Stimulated activated naive CD8-positive, alpha-beta T cell treated with anti-CD3 and anti-CD28 coated beads, Interleukin-15, amount 100 ng/mL, for 72 hours (primary cell): ENCODE measurements around the gene MUC5AC.

Experiments used
- ATAC-seq: fragments of 150-1000 bp; cut with Tn5 transposase; 2 replicates; pipeline ENCODE4 v1.10.0; 2021; ENCODE audit warnings: mild to moderate bottlenecking, moderate library complexity
- DNase-seq, 2 donors: peaks; one replicate each; pipeline ENCODE4 v3.0.0; 2021 to 2022
- H3K27ac Mint-ChIP-seq, 2 donors: one replicate each; pipeline ENCODE4 v1.8.0; 2022; ENCODE audit warnings: mild to moderate bottlenecking in 2 of 2, mixed read lengths in 2 of 2, moderate library complexity in 2 of 2
- H3K27me3 Mint-ChIP-seq: one replicate; pipeline ENCODE4 v1.8.0; 2022; ENCODE audit warnings: mixed read lengths
- H3K4me1 Mint-ChIP-seq: one replicate; pipeline ENCODE4 v1.8.0; 2022; ENCODE audit warnings: mild to moderate bottlenecking, mixed read lengths
- H3K4me3 Mint-ChIP-seq, 2 donors: one replicate each; pipeline ENCODE4 v1.8.0; 2022; ENCODE audit warnings: mild to moderate bottlenecking in 2 of 2, mixed read lengths in 2 of 2, moderate library complexity in 1 of 2
- H3K9me3 Mint-ChIP-seq, 2 donors: one replicate each; pipeline ENCODE4 v1.8.0; 2022; ENCODE audit warnings: mixed read lengths in 2 of 2

Gene MUC5AC

GRCh38 chr11:1129611-1130160 lies 28.1 kb upstream of the MUC5AC start:
- Mint-ChIP-seq H3K27ac (no peak overlapping the region), H3K4me1 (no peaks in the 10 kb centered on the region), H3K4me3 (no peak overlapping the region), H3K27me3 (peaks cover 27% of the 10 kb centered on the region), H3K9me3 (peaks cover 22 to 29% of the 10 kb centered on the region in 2 donors)
- ATAC-seq (peak; percentile 12), DNase-seq (peak in 1 of 2 donors; percentile 6)

DNA sequence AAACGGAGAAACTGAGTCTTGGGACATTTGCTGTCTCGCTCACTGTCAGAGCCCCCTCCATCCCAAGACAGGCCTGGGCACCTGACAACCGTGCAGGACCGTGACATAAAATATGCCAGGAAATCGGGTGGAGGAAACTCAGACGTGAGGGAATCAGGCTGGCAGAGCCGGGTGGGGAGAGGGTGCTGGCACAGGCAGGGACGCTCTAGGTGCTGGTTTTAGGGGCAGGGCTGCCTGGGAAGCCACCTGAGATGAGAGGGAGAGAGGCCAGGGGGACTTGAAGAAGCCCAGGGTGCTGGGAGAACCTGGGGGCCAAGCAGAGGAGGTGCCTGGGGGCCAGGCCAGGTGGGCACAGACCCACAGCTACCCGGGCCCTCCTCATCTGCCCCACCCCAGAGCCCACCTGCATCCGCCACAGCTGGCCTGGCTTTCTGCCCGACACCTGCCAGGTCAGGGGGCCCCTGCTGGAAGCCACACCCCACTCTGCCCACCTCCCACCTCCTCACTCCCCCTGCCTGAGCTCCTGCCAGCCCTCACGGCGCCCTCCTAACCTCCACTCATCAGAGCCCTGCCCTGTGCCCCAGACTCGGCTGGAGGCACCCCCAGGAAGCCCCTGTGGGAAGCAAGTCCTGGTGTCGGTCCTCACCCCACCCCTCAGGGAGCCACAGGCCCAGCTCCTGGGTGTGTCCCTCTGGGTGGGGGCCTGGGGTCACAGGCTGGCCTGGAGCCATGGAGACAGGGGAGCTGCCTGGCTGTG lies 27.3 kb upstream of the MUC5AC start:
- H3K4me3 Mint-ChIP-seq = no peak overlapping the region
- ATAC-seq (no peak), DNase-seq (peak in 1 of 2 donors; percentile 4)

GRCh38 chr11:1131033-1131911 lies 26.5 kb upstream of the MUC5AC start:
- H3K4me3 Mint-ChIP-seq = no peak overlapping the region
- no peak overlapping the region for H3K27ac Mint-ChIP-seq
- H3K27me3 Mint-ChIP-seq = peaks cover 27% of the 10 kb centered on the region
- H3K9me3 Mint-ChIP-seq = peaks cover 18 to 28% of the 10 kb centered on the region in 2 donors
- peak in 1 of 2 donors; percentile 6 for DNase-seq
- H3K4me1 Mint-ChIP-seq = no peaks in the 10 kb centered on the region
- no peak for ATAC-seq

More for the DNA sequence above, 27.3 kb upstream of the MUC5AC start:
- Mint-ChIP-seq H3K27ac (no peak overlapping the region), H3K9me3 (peaks cover 19 to 28% of the 10 kb centered on the region in 2 donors), H3K27me3 (peaks cover 27% of the 10 kb centered on the region), H3K4me1 (no peaks in the 10 kb centered on the region)

- peaks cover 18 to 28% of the 10 kb centered on the region in 2 donors for H3K9me3 Mint-ChIP-seq
- ATAC-seq = no peak
- H3K4me1 Mint-ChIP-seq = peaks cover 5% of the 10 kb centered on the region
Measured at GRCh38 chr11:1134848-1135445, 22.8 kb upstream of the MUC5AC start.

DNA sequence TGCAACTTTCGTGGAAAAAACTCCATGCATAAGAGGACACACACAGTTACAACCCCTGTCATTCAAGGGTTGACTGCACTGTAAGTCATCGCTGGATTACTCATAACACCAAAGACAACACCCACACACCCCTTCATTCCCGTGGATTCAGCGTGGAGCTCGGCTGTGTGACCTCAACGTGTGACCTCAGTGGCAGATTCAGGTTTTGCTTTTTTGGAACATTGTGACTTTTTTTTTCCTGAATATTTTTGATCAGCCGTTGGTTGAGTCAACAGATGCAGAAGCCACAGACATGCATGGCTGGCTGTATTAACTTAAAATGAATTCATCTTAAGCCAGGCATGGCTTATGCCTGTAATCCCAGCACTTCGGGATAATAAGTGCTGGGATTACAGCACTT lies 19.7 kb upstream of the MUC5AC start:
- Mint-ChIP-seq H3K27me3 (peaks cover 28% of the 10 kb centered on the region), H3K9me3 (peaks cover 35 to 40% of the 10 kb centered on the region in 2 donors), H3K4me3 (no peak overlapping the region), H3K27ac (no peak overlapping the region), H3K4me1 (peaks cover 5% of the 10 kb centered on the region)
- DNase-seq (no peak), ATAC-seq (no peak)

More at GRCh38 chr11:1134848-1135445, 22.8 kb upstream of the MUC5AC start:
- Mint-ChIP-seq H3K27me3 (peaks cover 40% of the 10 kb centered on the region), H3K27ac (no peak overlapping the region), H3K4me3 (no peak overlapping the region)
- no peak for DNase-seq

DNA sequence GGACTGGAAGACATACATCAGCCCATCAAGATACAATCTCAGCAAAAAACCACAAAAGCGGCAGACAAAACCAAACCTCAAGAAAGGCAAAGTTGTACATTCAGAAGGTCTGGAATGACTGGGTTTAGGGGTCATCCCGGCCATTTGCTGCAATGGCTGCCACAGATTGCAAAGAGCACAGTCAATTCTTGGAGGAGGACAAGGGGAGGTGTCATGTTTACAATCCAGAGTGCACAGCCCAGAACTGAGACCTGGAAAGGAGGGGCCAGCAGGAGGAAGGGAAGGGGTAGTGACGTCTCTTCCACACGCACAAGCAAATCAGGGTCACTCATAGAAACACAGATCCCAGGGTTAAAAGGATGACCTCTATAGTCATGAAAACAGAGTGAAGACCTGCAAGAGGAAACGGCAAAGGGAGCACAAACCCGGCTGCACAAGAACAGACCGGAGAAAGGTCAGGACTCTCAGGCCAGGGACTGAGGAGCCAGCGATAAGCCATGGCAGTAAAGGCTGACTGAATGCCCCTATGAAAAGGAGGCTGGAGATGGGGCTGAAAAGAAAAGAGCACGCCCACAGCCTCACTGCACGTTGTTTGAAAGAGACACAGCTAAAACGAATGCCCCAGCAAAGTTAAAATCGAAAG lies 18.2 kb upstream of the MUC5AC start:
- H3K27ac Mint-ChIP-seq = no peak overlapping the region
- peaks cover 34 to 36% of the 10 kb centered on the region in 2 donors for H3K9me3 Mint-ChIP-seq
- peaks cover 19% of the 10 kb centered on the region for H3K27me3 Mint-ChIP-seq
- ATAC-seq (no peak), DNase-seq (peak in 1 of 2 donors; percentile 8)
- H3K4me1 Mint-ChIP-seq = peaks cover 5% of the 10 kb centered on the region
- no peak overlapping the region for H3K4me3 Mint-ChIP-seq

DNA sequence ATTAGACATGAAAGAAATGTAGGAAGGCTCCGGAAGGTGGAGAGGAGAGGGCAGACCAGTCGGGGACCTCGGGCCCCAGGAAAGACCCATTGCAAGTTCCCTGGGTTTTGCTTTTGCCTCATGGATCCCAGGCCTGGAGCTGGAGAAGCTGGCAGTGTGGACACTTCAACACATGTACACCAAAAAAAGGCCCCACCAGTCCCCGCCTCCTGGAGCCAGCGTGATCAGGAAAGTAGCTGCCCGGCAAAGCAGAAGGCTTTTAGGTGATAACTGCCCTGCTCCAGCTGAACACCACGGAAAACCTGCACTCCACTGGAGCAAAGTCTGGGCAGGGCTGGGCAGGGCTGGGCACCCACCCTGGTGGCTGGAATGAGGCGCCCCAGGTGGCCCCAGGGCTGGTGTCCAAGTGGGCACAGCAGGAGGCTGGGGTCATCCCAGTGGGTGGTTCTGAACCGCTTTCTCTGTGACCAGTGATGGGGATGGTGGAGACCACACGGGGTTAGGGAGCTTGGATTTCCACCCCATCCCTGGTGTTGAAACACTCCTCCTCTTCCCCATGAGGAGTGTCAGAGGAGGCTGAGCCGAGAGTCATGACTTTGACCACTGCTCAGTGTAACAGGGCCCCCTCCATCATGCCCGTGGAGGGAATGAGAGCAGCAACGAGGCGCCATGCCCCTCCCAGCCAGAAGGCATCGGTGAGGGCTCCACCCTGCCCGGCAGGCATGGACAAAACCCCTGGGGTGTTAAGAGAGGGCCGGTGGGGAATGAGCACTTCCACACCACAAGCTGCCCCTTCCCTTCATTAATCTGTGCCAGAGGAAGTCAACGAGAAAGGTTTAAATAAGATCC lies 16.9 kb upstream of the MUC5AC start:
- no peak overlapping the region for H3K4me3 Mint-ChIP-seq
- peaks cover 19% of the 10 kb centered on the region for H3K27me3 Mint-ChIP-seq
- H3K4me1 Mint-ChIP-seq = peaks cover 5% of the 10 kb centered on the region

DNA sequence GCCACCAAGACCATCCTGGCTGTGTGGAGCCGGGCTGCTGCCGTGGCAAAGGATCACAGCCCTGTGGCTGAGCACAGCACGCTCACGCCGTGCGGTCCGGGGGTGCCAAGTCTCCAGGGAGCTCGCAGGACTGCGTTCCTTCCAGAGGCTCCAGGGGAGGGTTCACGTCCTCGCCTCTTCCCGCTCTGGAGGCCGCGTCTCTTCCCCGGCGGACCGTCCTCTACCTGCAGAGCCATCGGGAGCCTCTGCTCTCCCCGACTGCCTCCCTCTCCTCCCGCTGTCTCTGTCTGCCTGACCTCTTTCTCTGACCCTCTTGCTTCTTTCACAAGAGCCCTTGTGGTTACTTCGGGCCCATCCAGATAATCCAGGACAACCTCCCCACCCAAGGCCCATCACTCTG lies 11.4 kb upstream of the MUC5AC start:
- no peak overlapping the region for H3K4me3 Mint-ChIP-seq
- H3K4me1 Mint-ChIP-seq = peaks cover 4% of the 10 kb centered on the region
- H3K27ac Mint-ChIP-seq = no peak overlapping the region
- ATAC-seq (no peak), DNase-seq (peak in 1 of 2 donors; percentile 7)
- peaks cover 38 to 40% of the 10 kb centered on the region in 2 donors for H3K9me3 Mint-ChIP-seq
- peaks cover 21% of the 10 kb centered on the region for H3K27me3 Mint-ChIP-seq

More for the DNA sequence above, 16.9 kb upstream of the MUC5AC start:
- Mint-ChIP-seq H3K27ac (no peak overlapping the region), H3K9me3 (peaks cover 28 to 29% of the 10 kb centered on the region in 2 donors)
- no peak for ATAC-seq
- DNase-seq = peak in 1 of 2 donors; percentile 5

GRCh38 chr11:1147792-1148191 lies 10.0 kb upstream of the MUC5AC start:
- no peak overlapping the region for H3K4me3 Mint-ChIP-seq
- no peak for ATAC-seq
- no peak for DNase-seq
- peaks cover 28% of the 10 kb centered on the region for H3K27me3 Mint-ChIP-seq
- H3K27ac Mint-ChIP-seq = no peak overlapping the region
- H3K4me1 Mint-ChIP-seq = peaks cover 13% of the 10 kb centered on the region
- H3K9me3 Mint-ChIP-seq = peaks cover 24 to 26% of the 10 kb centered on the region in 2 donors

GRCh38 chr11:1148752-1149180 lies 9.0 kb upstream of the MUC5AC start:
- Mint-ChIP-seq H3K9me3 (peaks cover 14 to 16% of the 10 kb centered on the region in 2 donors), H3K4me3 (no peak overlapping the region), H3K27ac (no peak overlapping the region), H3K4me1 (peaks cover 18% of the 10 kb centered on the region), H3K27me3 (peaks cover 31% of the 10 kb centered on the region)
- no peak for DNase-seq
- ATAC-seq = no peak

GRCh38 chr11:1149545-1149944 lies 8.2 kb upstream of the MUC5AC start:
- DNase-seq = no peak
- H3K9me3 Mint-ChIP-seq = peaks cover 10 to 12% of the 10 kb centered on the region in 2 donors
- peaks cover 18% of the 10 kb centered on the region for H3K4me1 Mint-ChIP-seq
- no peak for ATAC-seq
- no peak overlapping the region for H3K4me3 Mint-ChIP-seq
- H3K27me3 Mint-ChIP-seq = peaks cover 31% of the 10 kb centered on the region
- H3K27ac Mint-ChIP-seq = no peak overlapping the region

- Mint-ChIP-seq H3K4me3 (no peak overlapping the region), H3K4me1 (peaks cover 18% of the 10 kb centered on the region), H3K27me3 (peaks cover 31% of the 10 kb centered on the region), H3K9me3 (peaks cover 10 to 12% of the 10 kb centered on the region in 2 donors), H3K27ac (peak overlapping the region in 1 of 2 donors; percentile 27)
- ATAC-seq (no peak), DNase-seq (no peak)
Measured at GRCh38 chr11:1150116-1150515, 7.6 kb upstream of the MUC5AC start.

DNA sequence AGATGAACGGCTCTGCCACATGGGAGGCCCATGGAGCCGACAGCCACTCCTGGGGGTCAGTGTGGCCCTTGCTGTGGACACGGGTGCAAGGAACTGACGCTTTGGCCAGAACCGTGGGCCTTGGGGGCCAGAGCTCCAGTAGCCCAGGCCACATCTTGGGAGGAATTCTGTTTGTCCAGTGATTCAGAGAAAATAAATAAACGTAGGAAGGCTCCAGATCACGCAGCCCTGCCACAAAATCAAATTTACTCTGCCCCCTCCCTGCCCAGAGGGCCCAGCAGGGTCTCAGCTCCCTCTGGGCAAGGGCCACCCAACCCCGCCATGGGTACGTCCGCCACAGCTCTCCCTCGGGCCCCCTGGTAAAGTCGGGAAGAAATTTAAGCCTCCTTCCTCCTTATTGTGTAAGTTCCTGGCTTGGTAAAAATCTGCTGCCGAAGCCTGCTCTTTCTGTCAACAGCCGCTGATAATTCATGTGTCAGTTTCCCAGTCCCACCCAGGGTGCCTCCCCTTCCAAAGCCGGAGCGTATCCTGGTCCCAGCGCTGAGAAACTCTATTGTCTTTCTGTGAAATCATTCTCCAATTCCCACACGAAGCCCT lies 6.9 kb upstream of the MUC5AC start:
- Mint-ChIP-seq H3K4me1 (peaks cover 18% of the 10 kb centered on the region), H3K27ac (peak overlapping the region in 1 of 2 donors; percentile 81), H3K4me3 (no peak overlapping the region), H3K9me3 (peaks cover 10 to 12% of the 10 kb centered on the region in 2 donors), H3K27me3 (peaks cover 31% of the 10 kb centered on the region)
- ATAC-seq (no peak), DNase-seq (no peak)
